Muscle of leg (tissue), 16 donors: ENCODE measurements around the gene CYP2B6. TPM values are rescaled to one million over a fixed set of nuclear protein-coding genes. Genes with fewer than 3 reads are reported as not detected.

ENCODE experiments used
- DNase-seq: peaks from one replicate; pipeline ENCODE4 v3.0.0; 2013
- H3K27ac ChIP-seq: one replicate; pipeline ENCODE4 v1.5.1; 2013; ENCODE audit warnings: mild to moderate bottlenecking, low read length, control low read depth
- H3K27me3 ChIP-seq: one replicate; pipeline ENCODE4 v1.6.1; 2013; ENCODE audit warnings: low read length; ENCODE audit not compliant: control insufficient read depth, insufficient read depth
- H3K36me3 ChIP-seq: one replicate; pipeline ENCODE4 v1.6.1; 2013; ENCODE audit warnings: low read length; ENCODE audit not compliant: control insufficient read depth, insufficient read depth
- H3K4me1 ChIP-seq: one replicate; pipeline ENCODE4 v1.6.1; 2013; ENCODE audit warnings: low read length; ENCODE audit not compliant: control insufficient read depth, insufficient read depth
- H3K4me3 ChIP-seq: one replicate; pipeline ENCODE4 v1.5.1; 2013; ENCODE audit warnings: low read length, control low read depth
- H3K9me3 ChIP-seq: replicated peaks from 2 replicates; pipeline ENCODE4 v1.6.1; 2013; ENCODE audit warnings: low read depth, low read length; ENCODE audit not compliant: control insufficient read depth
- WGBS: methylation state at CpG from one replicate; pipeline ENCODE4 v1.1.5; 2013; ENCODE audit warnings: missing lambda C conversion rate; ENCODE audit not compliant: insufficient coverage; 5-methylcytosine and 5-hydroxymethylcytosine counted together
- long read RNA-seq, 11 donors: transcript quantifications; one replicate each; lab custom pipeline, GENCODE V29; 2026
- polyA plus RNA-seq, 8 donors: library from polyadenylated mRNA; unstranded; fragments of 120-200 nt; gene quantifications; one replicate each; pipeline versions ENCODE4 v1.2.1 to v1.2.3, GENCODE V29; 2013; ENCODE audit warnings: inconsistent platforms in 1 of 8, low replicate concordance in 1 of 8; ENCODE audit not compliant: insufficient read length in 8 of 8, insufficient read depth in 1 of 8
- total RNA-seq: library from RNA; stranded (reverse); fragments of 120-200 nt; gene quantifications from one replicate; pipeline ENCODE4 v1.2.4, GENCODE V29; 2013

Gene CYP2B6
- total RNA-seq = not detected
- polyA plus RNA-seq = under 1 TPM in 2 of 8 donors, not detected in 6; 0.31 to 0.33 TPM
- long read RNA-seq, donor 1 = 0 reads
- long read RNA-seq, donor 2 = 0 reads
- long read RNA-seq, donor 3 = 0 reads
- long read RNA-seq, donor 4 = 0 reads
- long read RNA-seq, donor 5 = 0 reads
- long read RNA-seq, donor 6 = 0 reads
- long read RNA-seq, donor 7 = 0 reads
- long read RNA-seq, donor 8 = 0 reads
- long read RNA-seq, donor 9 = 0 reads
- long read RNA-seq, donor 10 = 0 reads
- long read RNA-seq, donor 11 = 0 reads

DNA sequence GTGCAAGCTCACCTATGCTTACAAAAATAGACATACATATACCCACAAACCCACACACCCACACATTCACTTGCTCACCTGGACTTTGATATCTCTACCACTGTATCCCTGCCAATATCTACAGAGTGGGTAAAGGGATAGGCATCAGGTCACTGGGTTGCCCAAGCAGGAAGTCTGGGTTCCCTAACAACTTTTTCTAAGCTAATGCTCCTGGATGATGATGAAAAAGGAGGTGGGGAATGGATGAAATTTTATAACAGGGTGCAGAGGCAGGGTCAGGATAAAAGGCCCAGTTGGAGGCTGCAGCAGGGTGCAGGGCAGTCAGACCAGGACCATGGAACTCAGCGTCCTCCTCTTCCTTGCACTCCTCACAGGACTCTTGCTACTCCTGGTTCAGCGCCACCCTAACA, at the start of gene CYP2B6:
Gene CYP2B6, plus strand, starts transcription at position 311 of the 410 bp plus-strand sequence. Its CDS starts 24 bp downstream, at position 335.
- H3K4me1 ChIP-seq = no peaks in the 10 kb centered on the region
- no peak within 1 kb of the TSS for H3K4me3 ChIP-seq
- H3K9me3 ChIP-seq = no peaks in the 10 kb centered on the region
- no peak for DNase-seq
- 75% methylated on average over 1 of the region's 2 CpGs for WGBS
- no peak within 1 kb of the TSS for H3K27ac ChIP-seq
- no peaks in the 10 kb centered on the region for H3K27me3 ChIP-seq
- H3K36me3 ChIP-seq = no peaks in the 10 kb centered on the region

DNA sequence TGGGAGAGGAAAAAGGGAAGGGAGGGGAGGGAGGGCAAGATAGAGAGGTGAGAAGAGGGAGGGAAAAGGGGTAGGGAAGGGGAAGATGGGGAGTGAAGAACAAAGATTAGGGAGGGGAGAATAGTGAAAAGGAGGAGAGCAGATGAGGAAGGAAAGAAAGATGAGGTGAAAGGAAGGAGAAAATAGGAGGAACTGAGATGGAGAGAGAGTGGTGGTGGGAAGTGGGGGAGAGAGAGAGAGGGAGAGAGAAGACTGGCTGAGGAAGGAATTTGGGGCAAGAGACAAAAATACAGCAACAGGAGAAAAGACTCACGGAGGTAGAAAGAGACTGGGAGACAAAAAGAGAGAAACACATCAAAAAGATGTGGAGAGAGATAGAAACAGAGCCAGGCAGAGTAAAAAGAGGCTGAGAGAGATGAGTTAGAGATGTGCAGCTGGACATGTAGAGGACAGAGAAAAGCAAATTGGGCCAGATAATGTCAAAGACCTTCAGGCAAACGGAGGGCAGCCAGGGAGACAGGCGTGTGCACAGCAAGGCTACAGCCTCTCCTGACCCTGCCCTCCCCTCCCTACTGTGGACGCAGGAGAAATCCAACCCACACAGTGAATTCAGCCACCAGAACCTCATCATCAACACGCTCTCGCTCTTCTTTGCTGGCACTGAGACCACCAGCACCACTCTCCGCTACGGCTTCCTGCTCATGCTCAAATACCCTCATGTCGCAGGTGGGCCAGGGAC, 49.4 kb upstream of the CYP2B6 start:
- no peaks in the 10 kb centered on the region for H3K9me3 ChIP-seq
- no peak overlapping the region for H3K4me3 ChIP-seq
- no peak overlapping the region for H3K27ac ChIP-seq
- H3K36me3 ChIP-seq = no peaks in the 10 kb centered on the region
- no peaks in the 10 kb centered on the region for H3K4me1 ChIP-seq
- no peaks in the 10 kb centered on the region for H3K27me3 ChIP-seq
- no peak for DNase-seq
- WGBS = 75% methylated on average over 6 of the region's 9 CpGs

DNA sequence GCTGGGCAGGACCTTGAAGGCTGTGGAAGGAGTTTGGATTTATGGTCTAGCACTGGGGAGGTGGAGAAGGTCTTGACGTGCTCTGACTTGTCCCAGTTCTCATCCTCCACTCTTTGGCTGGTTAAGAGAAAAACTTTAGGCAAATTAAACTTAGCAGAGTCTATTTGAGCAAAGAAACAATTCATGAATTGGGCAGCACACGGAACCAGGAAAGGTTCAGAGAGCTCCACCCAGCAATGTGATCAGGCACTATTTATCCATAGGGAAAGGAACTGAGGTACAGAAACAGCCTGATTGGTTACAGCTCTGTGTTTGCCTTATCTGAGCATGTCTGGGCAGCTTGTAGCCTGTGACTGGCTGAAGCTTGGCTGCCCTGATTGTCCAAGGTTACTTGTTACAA, 45.4 kb upstream of the CYP2B6 start:
- no peak overlapping the region for H3K4me3 ChIP-seq
- WGBS = 90% methylated on average over 1 of the region's 2 CpGs
- H3K27ac ChIP-seq = no peak overlapping the region
- no peaks in the 10 kb centered on the region for H3K9me3 ChIP-seq
- no peaks in the 10 kb centered on the region for H3K4me1 ChIP-seq
- H3K27me3 ChIP-seq = no peaks in the 10 kb centered on the region
- H3K36me3 ChIP-seq = no peaks in the 10 kb centered on the region
- no peak for DNase-seq

DNA sequence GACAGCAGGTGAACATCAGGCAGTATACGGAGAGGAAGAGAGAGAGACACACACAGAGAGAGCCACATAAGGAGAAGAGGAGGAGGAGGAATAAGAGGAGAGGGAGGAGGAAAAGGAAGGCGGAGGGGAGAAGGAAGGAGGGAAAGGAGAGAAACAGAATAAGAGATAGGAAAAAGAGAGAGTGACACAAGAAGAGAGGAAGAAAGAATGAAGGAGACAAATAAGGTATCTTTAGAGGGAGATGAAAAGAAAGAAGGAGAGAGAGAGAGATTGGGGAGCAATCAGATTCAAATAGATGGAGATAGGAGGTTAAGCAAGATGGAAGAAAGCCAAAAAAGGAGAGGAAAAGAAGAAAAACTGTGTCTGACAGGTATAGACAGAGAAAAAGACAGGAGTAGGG, 44.0 kb upstream of the CYP2B6 start:
- H3K4me1 ChIP-seq = no peaks in the 10 kb centered on the region
- WGBS = 71% methylated on average over 2 of the region's 2 CpGs

DNA sequence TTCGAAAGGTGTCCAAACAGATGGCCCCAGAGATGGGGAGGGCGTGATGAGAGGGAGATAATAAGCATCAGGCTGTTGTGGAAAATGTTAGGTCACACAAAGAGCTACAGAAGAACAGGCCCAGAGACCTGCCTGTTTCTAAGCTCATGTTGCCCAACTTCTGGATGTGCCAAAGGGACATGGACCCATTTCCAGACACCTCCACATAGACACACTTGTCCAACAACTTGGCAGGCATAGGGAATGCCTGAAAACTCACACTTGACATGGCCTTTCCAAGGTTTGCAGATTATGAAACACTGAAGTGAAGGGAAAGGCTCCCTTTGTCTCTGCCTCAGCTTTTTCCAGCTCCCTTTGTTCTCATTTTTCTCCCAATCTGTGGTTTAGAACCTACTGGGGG, 43.5 kb upstream of the CYP2B6 start:
- no peak overlapping the region for H3K4me3 ChIP-seq
- no peak overlapping the region for H3K27ac ChIP-seq
- DNase-seq = no peak
- H3K27me3 ChIP-seq = no peaks in the 10 kb centered on the region
- H3K9me3 ChIP-seq = peaks cover 2% of the 10 kb centered on the region
- no peaks in the 10 kb centered on the region for H3K4me1 ChIP-seq
- WGBS = no CpG with 5 or more reads among the region's 2 CpGs
- H3K36me3 ChIP-seq = no peaks in the 10 kb centered on the region

More for the DNA sequence above, 44.0 kb upstream of the CYP2B6 start:
- Histone ChIP-seq H3K4me3 (no peak overlapping the region), H3K36me3 (no peaks in the 10 kb centered on the region), H3K27ac (no peak overlapping the region), H3K27me3 (no peaks in the 10 kb centered on the region), H3K9me3 (peaks cover 2% of the 10 kb centered on the region)
- DNase-seq = no peak

DNA sequence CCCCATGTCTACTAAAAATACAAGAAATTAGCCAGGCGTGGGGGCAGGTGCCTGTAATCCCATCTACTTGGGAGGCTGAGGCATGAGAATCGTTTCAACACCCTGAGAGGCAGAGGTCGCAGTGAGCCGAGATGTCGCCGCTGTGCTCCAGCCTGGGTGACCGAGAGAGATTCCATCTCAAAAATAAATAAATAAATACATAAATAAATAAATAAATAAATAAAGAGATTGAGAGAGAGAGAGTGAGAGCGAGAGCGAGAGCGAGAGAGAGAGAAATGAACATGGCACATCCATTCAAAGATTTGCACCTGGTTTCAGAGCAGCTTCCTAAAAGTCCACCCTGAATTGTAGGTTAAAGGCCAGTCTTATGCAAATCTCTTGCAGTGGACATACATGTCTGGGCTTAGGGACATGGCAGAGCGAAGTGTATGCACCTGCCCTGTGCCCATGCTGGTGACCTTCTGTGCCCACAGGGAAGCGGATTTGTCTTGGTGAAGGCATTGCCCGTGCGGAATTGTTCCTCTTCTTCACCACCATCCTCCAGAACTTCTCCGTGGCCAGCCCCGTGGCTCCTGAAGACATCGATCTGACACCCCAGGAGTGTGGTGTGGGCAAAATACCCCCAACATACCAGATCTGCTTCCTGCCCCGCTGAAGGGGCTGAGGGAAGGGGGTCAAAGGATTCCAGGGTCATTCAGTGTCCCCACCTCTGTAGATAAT, 42.3 kb upstream of the CYP2B6 start:
- WGBS = 65% methylated on average over 2 of the region's 18 CpGs
- no peaks in the 10 kb centered on the region for H3K36me3 ChIP-seq
- H3K27me3 ChIP-seq = no peaks in the 10 kb centered on the region
- no peaks in the 10 kb centered on the region for H3K4me1 ChIP-seq
- no peak for DNase-seq
- H3K4me3 ChIP-seq = no peak overlapping the region
- H3K27ac ChIP-seq = no peak overlapping the region
- peaks cover 9% of the 10 kb centered on the region for H3K9me3 ChIP-seq

DNA sequence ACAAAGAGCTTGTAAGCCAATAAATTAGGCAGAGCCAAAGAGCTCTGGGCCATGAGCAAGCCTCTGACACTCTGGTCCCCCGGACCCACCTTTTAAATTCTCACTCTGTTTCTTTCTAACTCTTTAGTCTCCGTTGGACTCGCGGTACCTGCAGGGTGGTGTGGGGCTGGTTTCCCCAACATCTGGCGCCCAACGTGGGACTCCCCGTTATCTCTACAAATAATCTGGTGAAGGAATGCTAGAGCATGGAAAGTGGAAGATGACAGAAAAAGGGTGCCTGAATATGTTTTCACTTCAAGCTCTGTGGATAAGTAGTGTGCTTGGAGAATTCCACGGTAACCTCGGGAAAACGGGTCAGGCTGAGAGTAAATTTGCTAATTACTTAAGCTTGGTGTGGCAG, 36.5 kb upstream of the CYP2B6 start:
- Histone ChIP-seq H3K27ac (no peak overlapping the region), H3K4me1 (no peaks in the 10 kb centered on the region), H3K4me3 (no peak overlapping the region), H3K36me3 (no peaks in the 10 kb centered on the region), H3K27me3 (no peaks in the 10 kb centered on the region), H3K9me3 (peaks cover 29% of the 10 kb centered on the region)
- WGBS = 100% methylated on average over 1 of the region's 10 CpGs
- DNase-seq = no peak

DNA sequence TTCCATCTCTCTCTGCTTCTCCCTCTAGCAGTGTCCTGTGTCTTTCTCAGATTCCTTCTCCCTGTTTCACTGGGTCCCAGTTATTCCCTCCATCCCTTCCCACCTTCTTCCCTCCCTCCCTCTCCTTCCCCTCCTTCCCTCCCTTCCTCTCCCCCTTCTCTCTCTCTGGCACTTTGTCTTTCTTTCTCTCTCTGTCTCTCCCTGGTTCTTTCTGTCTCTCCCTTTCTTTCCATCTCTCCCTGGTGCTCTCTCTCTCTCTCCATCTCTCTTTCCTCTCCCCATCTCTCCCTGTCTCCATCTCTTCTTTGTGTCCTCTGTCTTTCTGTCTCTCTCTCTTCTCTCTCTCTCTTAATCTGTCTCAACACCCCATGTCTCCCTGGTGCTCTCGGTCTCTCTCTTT, 31.7 kb upstream of the CYP2B6 start:
- Histone ChIP-seq H3K27ac (no peak overlapping the region), H3K36me3 (no peaks in the 10 kb centered on the region), H3K27me3 (no peaks in the 10 kb centered on the region), H3K4me1 (no peaks in the 10 kb centered on the region), H3K9me3 (peaks cover 15% of the 10 kb centered on the region), H3K4me3 (no peak overlapping the region)
- WGBS = 81% methylated on average over 1 of the region's 1 CpG
- no peak for DNase-seq

DNA sequence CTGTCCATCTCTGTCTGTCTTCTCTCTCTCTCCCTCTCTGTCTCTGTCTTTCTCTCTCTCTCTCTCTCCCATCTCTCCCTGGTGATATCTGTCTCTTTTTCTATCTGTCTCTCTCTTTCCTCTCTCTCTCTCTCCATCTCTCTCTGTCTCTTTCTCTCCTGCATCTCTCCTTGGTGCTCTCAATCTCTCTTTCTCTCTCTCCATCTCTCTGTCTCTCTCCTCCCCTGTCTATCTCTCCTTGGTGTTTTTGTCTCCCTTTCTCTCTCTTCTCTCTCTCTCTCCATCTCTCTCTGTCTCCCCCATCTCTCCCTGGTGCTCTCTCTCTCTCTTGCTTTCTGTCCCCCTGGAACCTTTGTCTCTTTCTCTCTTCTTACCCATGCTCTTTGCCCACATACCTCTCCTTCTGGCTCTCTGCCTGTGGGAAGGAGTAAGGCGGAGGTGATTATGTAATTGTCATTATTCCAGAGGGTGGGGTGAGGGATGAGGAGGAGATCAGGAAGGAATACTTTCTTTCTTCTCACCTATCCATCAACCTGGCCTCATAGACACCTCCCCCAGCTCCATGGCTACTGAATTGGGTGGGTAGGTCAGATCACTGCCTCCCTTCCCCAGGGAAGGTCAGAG, 30.9 kb upstream of the CYP2B6 start:
- no peaks in the 10 kb centered on the region for H3K27me3 ChIP-seq
- no CpG with 5 or more reads among the region's 1 CpG for WGBS
- no peaks in the 10 kb centered on the region for H3K36me3 ChIP-seq
- peaks cover 7% of the 10 kb centered on the region for H3K9me3 ChIP-seq
- H3K4me1 ChIP-seq = no peaks in the 10 kb centered on the region
- H3K4me3 ChIP-seq = no peak overlapping the region
- no peak overlapping the region for H3K27ac ChIP-seq
- DNase-seq = no peak

DNA sequence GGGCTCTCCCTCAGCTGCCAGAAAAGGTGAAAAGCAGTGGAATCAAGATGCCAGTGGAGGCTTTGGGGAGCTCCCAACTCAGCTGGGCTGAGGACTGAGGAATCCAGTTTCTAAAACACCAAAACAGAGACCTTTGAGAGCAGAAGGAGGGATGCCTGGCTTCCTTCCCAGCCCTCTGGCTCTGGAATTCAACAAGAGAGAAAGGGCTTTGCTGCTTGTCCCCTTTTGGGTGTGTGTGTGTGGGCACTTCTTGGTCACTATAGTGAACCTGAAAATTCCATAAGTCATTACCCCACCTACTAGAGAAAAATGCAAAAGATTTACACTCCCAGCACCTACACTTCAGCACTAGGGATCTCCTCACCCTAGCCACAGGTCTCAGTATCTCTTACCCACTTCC, 30.3 kb upstream of the CYP2B6 start:
- Histone ChIP-seq H3K36me3 (no peaks in the 10 kb centered on the region), H3K27me3 (no peaks in the 10 kb centered on the region), H3K4me1 (no peaks in the 10 kb centered on the region), H3K4me3 (no peak overlapping the region), H3K9me3 (peaks cover 1% of the 10 kb centered on the region), H3K27ac (no peak overlapping the region)
- no peak for DNase-seq
